ENCODE results near the gene AMT.
A peak's percentile ranks its signal among the peaks of the same experiment; 100 is the strongest.

- TF ChIP-seq CTCF (conservative IDR thresholded peaks at IDR 0.05; ENCODE audit: low read length) (peak; percentile 68), EZH2phosphoT487 (IDR thresholded peaks at IDR 0.05; ENCODE audit: borderline replicate concordance, low read depth, low read length) (no peak)
These were observed 32.2 kb upstream of the AMT start for GRCh38 chr3:49454458-49454857.

Data from OCI-LY7 (cell line).